ENCODE results near the gene FAM81B. TPM values are rescaled to one million over a fixed set of nuclear protein-coding genes. Genes with fewer than 3 reads are reported as not detected.
"Not testable (repeated sequence)": the region's sequence is repeated elsewhere in the genome, so short reads cannot be mapped to it uniquely, and the experiment has no call there.

Gene FAM81B
- total RNA-seq, 1 experiment from 2014 or later: not detected

DNA sequence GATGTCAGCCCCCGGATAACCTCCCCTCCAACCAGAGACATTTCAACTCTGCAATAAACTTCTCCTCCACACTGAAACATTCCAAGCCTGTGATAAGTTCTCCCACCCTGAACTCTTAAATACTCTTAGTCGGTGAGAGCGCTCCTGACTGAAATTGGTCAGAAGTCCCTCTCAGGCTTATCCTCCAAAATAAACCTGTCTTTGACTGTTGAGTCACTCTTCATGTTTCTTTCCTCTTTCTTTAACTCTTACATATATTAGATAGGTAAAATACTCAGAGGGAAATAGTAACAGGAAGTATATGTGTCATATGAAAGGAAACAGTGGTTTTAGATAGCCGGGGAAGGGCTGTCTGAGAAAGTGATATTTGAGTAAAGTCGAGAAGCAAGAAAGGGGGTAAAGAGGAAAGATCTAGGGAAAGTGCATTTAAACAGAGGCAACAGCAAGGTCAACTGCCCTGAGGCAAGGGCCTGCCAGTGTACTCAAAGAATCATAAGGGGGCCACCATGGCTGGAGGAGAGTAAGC, 11.0 kb upstream of the FAM81B start:
- no peak overlapping the region for H3K4me3 ChIP-seq
- H3K9me3 ChIP-seq (replicated peaks): no peaks in the 10 kb centered on the region
- no peak for DNase-seq (ENCODE audit: low read depth in 1 of 2, low spot score in 2 of 2)
- no peak overlapping the region for H3K27ac ChIP-seq
- no peaks in the 10 kb centered on the region for H3K36me3 ChIP-seq
- no peaks in the 10 kb centered on the region for H3K4me1 ChIP-seq (replicated peaks)
- H3K27me3 ChIP-seq (replicated peaks): no peaks in the 10 kb centered on the region; the same call in 1 of the 2 replicates

DNA sequence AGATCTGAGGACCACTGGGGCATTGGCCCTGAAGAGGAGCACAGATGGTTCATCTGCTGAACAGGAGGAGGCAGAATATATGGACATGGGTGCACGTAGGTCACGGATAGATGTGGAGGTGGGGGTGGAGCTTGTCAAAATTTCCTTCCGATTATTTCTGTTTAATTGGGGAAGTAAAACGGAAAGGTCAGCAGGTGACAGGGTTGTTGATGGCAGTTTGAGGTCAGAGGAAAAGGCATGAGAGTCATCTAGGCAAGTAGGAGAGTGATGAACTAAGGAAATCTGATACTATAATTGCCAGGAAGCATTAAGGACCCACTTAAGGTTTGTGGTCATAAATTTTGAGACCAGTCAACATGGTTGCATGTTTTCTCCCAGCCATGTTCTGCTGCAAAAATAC, 8.4 kb upstream of the FAM81B start:
- Histone ChIP-seq H3K4me3 (no peak overlapping the region), H3K36me3 (no peaks in the 10 kb centered on the region), H3K27ac (no peak overlapping the region), H3K9me3 (replicated peaks) (no peaks in the 10 kb centered on the region), H3K4me1 (replicated peaks) (no peaks in the 10 kb centered on the region), H3K27me3 (replicated peaks) (no peaks in the 10 kb centered on the region; the same call in 1 of the 2 replicates)
- no peak for DNase-seq (ENCODE audit: low read depth in 1 of 2, low spot score in 2 of 2)

DNA sequence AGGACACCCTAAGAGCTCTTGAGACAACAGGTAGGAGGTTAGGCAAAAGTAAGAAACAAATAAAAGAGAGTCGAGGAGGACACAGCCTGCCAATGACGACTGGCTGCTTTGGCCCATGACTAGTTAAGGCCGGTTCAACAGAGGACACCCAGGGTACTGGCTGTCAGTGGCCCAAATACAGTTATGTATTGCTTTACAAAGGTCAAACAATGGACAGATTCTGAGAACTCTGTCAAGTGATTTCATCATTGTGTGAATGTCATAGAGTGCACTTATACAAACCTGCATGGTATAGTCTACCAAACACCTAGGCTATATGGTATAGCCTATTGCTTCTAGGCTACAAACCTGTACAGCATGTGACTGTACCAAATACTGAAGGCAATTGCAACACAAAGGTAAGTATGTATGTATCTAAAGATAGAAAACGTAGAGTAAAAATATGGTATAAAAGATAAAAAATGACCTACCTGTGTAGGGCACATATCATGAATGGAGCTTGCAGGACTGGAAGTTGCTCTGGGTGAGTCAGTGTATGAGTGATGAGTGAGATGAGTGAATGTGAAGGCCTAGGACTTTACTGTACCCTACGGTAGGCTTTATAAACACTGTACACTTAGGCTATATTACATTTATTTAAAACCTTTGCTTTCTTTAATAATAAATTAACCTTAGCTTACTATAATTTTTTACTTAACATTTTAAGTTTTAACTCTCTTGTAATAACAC, 6.5 kb upstream of the FAM81B start:
- H3K36me3 ChIP-seq: no peaks in the 10 kb centered on the region
- H3K27ac ChIP-seq: no peak overlapping the region
- no peak for DNase-seq (ENCODE audit: low read depth in 1 of 2, low spot score in 2 of 2)
- H3K4me3 ChIP-seq: no peak overlapping the region
- no peaks in the 10 kb centered on the region for H3K9me3 ChIP-seq (replicated peaks)
- no peaks in the 10 kb centered on the region; the same call in 1 of the 2 replicates for H3K27me3 ChIP-seq (replicated peaks)
- no peaks in the 10 kb centered on the region for H3K4me1 ChIP-seq (replicated peaks)

DNA sequence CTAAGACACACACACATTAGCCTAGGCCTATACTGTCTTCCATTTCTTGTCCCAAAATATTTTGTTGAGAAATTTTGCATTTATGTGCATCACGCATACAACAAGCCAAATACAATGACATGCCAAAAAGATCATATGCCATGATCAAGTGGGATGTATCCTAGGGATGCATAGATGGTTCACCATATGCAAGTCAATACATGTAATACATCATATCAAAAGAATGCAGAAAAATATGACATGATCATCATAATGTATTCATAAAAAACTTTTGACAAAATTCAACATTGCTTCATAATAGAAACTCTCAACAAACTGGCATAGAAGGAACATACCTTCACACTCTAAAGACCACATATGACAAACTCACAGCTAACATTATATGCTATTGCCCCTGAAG, 5.8 kb upstream of the FAM81B start:
- Histone ChIP-seq H3K36me3 (no peaks in the 10 kb centered on the region), H3K9me3 (replicated peaks) (no peaks in the 10 kb centered on the region), H3K4me3 (no peak overlapping the region), H3K27me3 (replicated peaks) (no peaks in the 10 kb centered on the region; the same call in 1 of the 2 replicates), H3K4me1 (replicated peaks) (no peaks in the 10 kb centered on the region), H3K27ac (no peak overlapping the region)
- DNase-seq (ENCODE audit: low read depth in 1 of 2, low spot score in 2 of 2): no peak

DNA sequence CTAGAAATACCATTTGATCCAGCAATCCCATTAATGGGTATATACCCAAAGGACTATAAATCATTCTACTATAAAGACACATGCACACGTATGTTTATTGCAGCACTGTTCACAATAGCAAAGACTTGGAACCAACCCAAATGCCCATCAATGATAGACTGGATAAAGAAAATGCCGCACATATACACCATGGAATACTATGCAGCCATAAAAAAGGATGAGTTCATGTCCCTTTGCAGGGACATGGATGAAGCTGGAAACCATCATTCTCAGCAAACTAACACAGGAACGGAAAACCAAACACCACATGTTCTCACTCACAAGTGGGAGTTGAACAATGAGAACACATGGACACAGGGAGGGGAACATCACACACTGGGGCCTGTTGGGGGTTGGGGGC, 799 bp downstream of the FAM81B start:
- H3K27ac ChIP-seq; H3K36me3 ChIP-seq; H3K4me3 ChIP-seq; H3K4me1 ChIP-seq (replicated peaks); H3K27me3 ChIP-seq (replicated peaks); DNase-seq (ENCODE audit: low read depth in 1 of 2, low spot score in 2 of 2); H3K9me3 ChIP-seq (replicated peaks): not testable (repeated sequence)

DNA sequence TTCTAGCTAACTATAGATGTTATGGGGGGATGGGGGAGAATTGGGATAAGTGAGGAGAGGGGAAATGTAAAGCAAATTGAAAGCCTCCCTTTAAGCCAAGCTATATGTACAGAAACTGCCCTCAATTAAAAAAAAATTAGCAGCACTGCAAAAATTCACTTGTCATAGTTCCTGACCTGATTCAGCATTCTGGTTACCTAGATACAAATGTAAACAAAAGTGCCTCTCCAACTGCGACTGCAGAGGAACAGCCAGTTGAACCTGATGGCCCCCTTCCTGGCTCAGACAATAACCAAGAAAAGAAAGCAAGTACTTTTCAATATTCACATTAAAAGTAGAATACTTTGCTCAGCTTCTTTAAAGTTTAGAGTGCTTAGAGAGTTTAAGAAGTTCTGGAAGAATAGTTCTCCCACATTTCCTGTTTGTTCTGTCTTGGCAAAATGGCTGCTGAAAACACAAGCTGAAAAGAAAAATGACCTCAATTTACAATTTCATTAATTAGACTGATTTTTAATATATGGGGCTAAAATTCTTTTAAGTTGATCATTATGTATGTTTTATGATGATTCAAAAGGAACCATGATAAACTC, 1.5 kb downstream of the FAM81B start:
- Histone ChIP-seq H3K36me3 (no peaks in the 10 kb centered on the region), H3K4me3 (no peak overlapping the region), H3K27me3 (replicated peaks) (no peaks in the 10 kb centered on the region; the same call in 1 of the 2 replicates), H3K4me1 (replicated peaks) (no peaks in the 10 kb centered on the region), H3K9me3 (replicated peaks) (no peaks in the 10 kb centered on the region), H3K27ac (no peak overlapping the region)
- no peak for DNase-seq (ENCODE audit: low read depth in 1 of 2, low spot score in 2 of 2)

- no peaks in the 10 kb centered on the region for H3K36me3 ChIP-seq
- H3K9me3 ChIP-seq (replicated peaks): no peaks in the 10 kb centered on the region
- H3K4me1 ChIP-seq (replicated peaks): no peaks in the 10 kb centered on the region
- no peaks in the 10 kb centered on the region; the same call in 1 of the 2 replicates for H3K27me3 ChIP-seq (replicated peaks)
- no peak for DNase-seq (ENCODE audit: low read depth in 1 of 2, low spot score in 2 of 2)
- no peak overlapping the region for H3K4me3 ChIP-seq
- no peak overlapping the region for H3K27ac ChIP-seq
These were observed 2.1 kb downstream of the FAM81B start for GRCh38 chr5:95393279-95393678.

DNA sequence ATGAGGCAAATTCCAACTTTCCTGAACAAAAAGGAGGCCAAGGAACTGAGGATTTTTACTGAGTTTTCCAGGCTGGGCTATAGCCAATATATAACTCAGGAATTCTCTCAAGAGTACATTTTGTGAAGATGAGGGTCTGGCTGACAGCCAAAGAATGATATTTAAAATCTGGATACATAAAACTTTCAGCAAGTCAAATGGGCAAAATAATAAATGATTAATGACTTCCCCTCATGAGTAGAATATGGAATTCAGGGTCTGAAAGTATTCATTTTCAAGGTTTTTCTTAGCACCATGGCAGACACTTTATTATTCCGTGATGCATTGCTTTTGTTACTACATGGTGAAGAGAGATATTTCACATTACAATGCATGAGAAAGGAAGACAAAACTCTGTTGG, 7.8 kb downstream of the FAM81B start:
- Histone ChIP-seq H3K4me1 (replicated peaks) (no peaks in the 10 kb centered on the region), H3K27me3 (replicated peaks) (no peaks in the 10 kb centered on the region; the same call in none of the 2 replicates), H3K36me3 (no peaks in the 10 kb centered on the region), H3K27ac (no peak overlapping the region), H3K9me3 (replicated peaks) (no peaks in the 10 kb centered on the region), H3K4me3 (no peak overlapping the region)
- DNase-seq (ENCODE audit: low read depth in 1 of 2, low spot score in 2 of 2): no peak

DNA sequence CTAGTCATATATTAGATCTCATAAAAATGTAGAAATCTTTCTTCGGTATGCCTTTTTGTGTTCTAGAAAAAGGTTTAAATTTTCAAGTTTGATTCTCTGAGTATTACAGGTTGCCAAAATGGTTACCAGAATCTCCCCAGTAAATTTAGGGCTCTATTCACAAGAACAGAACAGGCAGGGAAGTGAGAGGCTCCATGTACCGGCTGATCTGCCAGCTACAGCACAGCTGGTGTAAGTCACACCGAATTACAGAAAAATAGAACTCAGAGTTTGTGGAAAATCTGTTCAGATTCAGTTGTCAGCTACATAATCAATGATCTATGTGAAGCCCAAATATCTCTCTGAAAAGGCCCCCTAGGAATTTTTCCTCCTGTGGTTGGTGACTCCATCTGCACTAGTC, 10.5 kb downstream of the FAM81B start:
- DNase-seq (ENCODE audit: low read depth in 1 of 2, low spot score in 2 of 2): no peak
- Histone ChIP-seq H3K27me3 (replicated peaks) (no peaks in the 10 kb centered on the region; the same call in none of the 2 replicates), H3K4me3 (no peak overlapping the region), H3K36me3 (no peaks in the 10 kb centered on the region), H3K4me1 (replicated peaks) (no peaks in the 10 kb centered on the region), H3K9me3 (replicated peaks) (no peaks in the 10 kb centered on the region), H3K27ac (no peak overlapping the region)

- no peak overlapping the region for H3K27ac ChIP-seq
- no peaks in the 10 kb centered on the region for H3K4me1 ChIP-seq (replicated peaks)
- H3K4me3 ChIP-seq: no peak overlapping the region
- no peaks in the 10 kb centered on the region for H3K36me3 ChIP-seq
- H3K9me3 ChIP-seq (replicated peaks): no peaks in the 10 kb centered on the region
- H3K27me3 ChIP-seq (replicated peaks): no peaks in the 10 kb centered on the region; the same call in 1 of the 2 replicates
- no peak for DNase-seq (ENCODE audit: low read depth in 1 of 2, low spot score in 2 of 2)
These were observed 12.8 kb downstream of the FAM81B start for GRCh38 chr5:95403996-95404395.

GRCh38 chr5:95406426-95407090, 15.4 kb downstream of the FAM81B start:
- H3K36me3 ChIP-seq: no peaks in the 10 kb centered on the region
- H3K4me3 ChIP-seq: no peak overlapping the region
- no peaks in the 10 kb centered on the region for H3K9me3 ChIP-seq (replicated peaks)
- H3K27me3 ChIP-seq (replicated peaks): no peaks in the 10 kb centered on the region; the same call in 1 of the 2 replicates
- H3K27ac ChIP-seq: no peak overlapping the region
- no peak for DNase-seq (ENCODE audit: low read depth in 1 of 2, low spot score in 2 of 2)
- no peaks in the 10 kb centered on the region for H3K4me1 ChIP-seq (replicated peaks)

GRCh38 chr5:95410279-95410678, 19.1 kb downstream of the FAM81B start:
- no peaks in the 10 kb centered on the region for H3K9me3 ChIP-seq (replicated peaks)

GRCh38 chr5:95411474-95411873, 20.3 kb downstream of the FAM81B start:
- DNase-seq (ENCODE audit: low read depth in 1 of 2, low spot score in 2 of 2): no peak
- H3K27ac ChIP-seq: no peak overlapping the region

More at GRCh38 chr5:95410279-95410678, 19.1 kb downstream of the FAM81B start:
- Histone ChIP-seq H3K4me1 (replicated peaks) (no peaks in the 10 kb centered on the region), H3K27me3 (replicated peaks) (no peaks in the 10 kb centered on the region), H3K27ac (no peak overlapping the region), H3K4me3 (no peak overlapping the region), H3K36me3 (no peaks in the 10 kb centered on the region)
- DNase-seq (ENCODE audit: low read depth in 1 of 2, low spot score in 2 of 2): no peak

DNA sequence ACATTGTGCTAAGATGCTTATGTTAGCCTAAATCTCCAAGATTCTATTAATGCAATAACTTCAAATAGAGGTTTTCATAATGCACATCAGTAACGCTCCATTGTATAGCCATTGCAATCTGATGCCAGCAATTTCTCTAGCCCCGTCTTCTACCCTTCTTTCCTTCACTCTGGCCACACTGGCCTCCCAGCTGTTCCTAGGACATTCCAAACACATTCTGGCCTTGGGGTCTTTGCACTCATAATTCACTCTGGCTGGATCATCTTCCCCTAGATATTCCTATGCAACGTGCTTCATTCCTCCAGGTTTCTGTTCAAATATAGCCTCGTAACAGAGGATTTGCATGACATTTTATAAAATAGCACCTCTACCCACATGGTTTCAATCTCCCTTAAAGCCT, 23.3 kb downstream of the FAM81B start:
- H3K36me3 ChIP-seq: no peaks in the 10 kb centered on the region
- DNase-seq (ENCODE audit: low read depth in 1 of 2, low spot score in 2 of 2): no peak
- H3K4me3 ChIP-seq: no peak overlapping the region
- no peak overlapping the region for H3K27ac ChIP-seq
- no peaks in the 10 kb centered on the region for H3K27me3 ChIP-seq (replicated peaks)
- H3K9me3 ChIP-seq (replicated peaks): no peaks in the 10 kb centered on the region
- H3K4me1 ChIP-seq (replicated peaks): no peaks in the 10 kb centered on the region

More at GRCh38 chr5:95411474-95411873, 20.3 kb downstream of the FAM81B start:
- Histone ChIP-seq H3K27me3 (replicated peaks) (no peaks in the 10 kb centered on the region), H3K36me3 (no peaks in the 10 kb centered on the region), H3K4me3 (no peak overlapping the region), H3K4me1 (replicated peaks) (no peaks in the 10 kb centered on the region), H3K9me3 (replicated peaks) (no peaks in the 10 kb centered on the region)

Data from SJSA1 (cell line).